GM23338 (cell line): ENCODE results near the gene PFN1. TPM values are rescaled to one million over a fixed set of nuclear protein-coding genes. Genes with fewer than 3 reads are reported as not detected.

Experiments used
- ATAC-seq: fragments of 200-7000 bp; cut with Tn5 transposase; 3 replicates; pipeline ENCODE4 v1.9.1; 2020
- DNase-seq: peaks from one replicate; pipeline ENCODE4 v3.0.0-alpha.2; 2015; ENCODE audit warnings: low spot score
- H2AFZ ChIP-seq: fragments of 200-600 bp; sonication (generic); 2 replicates; pipeline ENCODE4 v1.8.0; 2016; ENCODE audit warnings: antibody characterized with exemption, mild to moderate bottlenecking, moderate library complexity
- H3F3A ChIP-seq: fragments of 200-600 bp; sonication (generic); replicated peaks from 2 replicates; pipeline ENCODE4 v1.8.0; 2017; ENCODE audit warnings: antibody characterized with exemption, mixed run types, low read depth
- H3K27ac ChIP-seq: fragments of 200-600 bp; sonication (generic); 2 replicates; pipeline ENCODE4 v1.6.1; 2016; ENCODE audit warnings: low read depth
- H3K27me3 ChIP-seq: fragments of 200-600 bp; sonication (generic); 2 replicates; pipeline ENCODE4 v1.8.0; 2016; ENCODE audit warnings: mild to moderate bottlenecking, mixed run types, moderate library complexity; ENCODE audit not compliant: insufficient read depth
- H3K36me3 ChIP-seq: fragments of 200-600 bp; sonication (generic); 2 replicates; pipeline ENCODE4 v1.8.0; 2016; ENCODE audit warnings: mild to moderate bottlenecking; ENCODE audit not compliant: insufficient read depth
- H3K4me1 ChIP-seq: fragments of 200-600 bp; sonication (generic); 2 replicates; pipeline ENCODE4 v1.8.0; 2016; ENCODE audit warnings: mild to moderate bottlenecking, moderate library complexity; ENCODE audit not compliant: insufficient read depth
- H3K4me2 ChIP-seq: fragments of 200-600 bp; sonication (generic); 2 replicates; pipeline ENCODE4 v1.7.1; 2017; ENCODE audit warnings: mixed run types
- H3K4me3 ChIP-seq: fragments of 200-600 bp; sonication (generic); 2 replicates; pipeline ENCODE4 v1.6.1; 2016; ENCODE audit warnings: mixed run types
- H3K79me2 ChIP-seq: fragments of 200-600 bp; sonication (generic); replicated peaks from 2 replicates; pipeline ENCODE4 v1.8.0; 2017; ENCODE audit warnings: mild to moderate bottlenecking; ENCODE audit not compliant: insufficient read depth
- H3K9me2 ChIP-seq: fragments of 200-600 bp; sonication (generic); 2 replicates; pipeline ENCODE4 v1.8.0; 2017; ENCODE audit not compliant: insufficient read depth
- H4K20me1 ChIP-seq: fragments of 200-600 bp; sonication (generic); replicated peaks from 2 replicates; pipeline ENCODE4 v1.8.0; 2017; ENCODE audit warnings: mild to moderate bottlenecking; ENCODE audit not compliant: insufficient read depth
- H3K27ac Mint-ChIP-seq: 2 replicates; pipeline ENCODE4 v1.8.0; 2020; ENCODE audit warnings: inconsistent platforms, mild to moderate bottlenecking, moderate library complexity, mixed read lengths
- H3K27me3 Mint-ChIP-seq: 3 replicates; pipeline ENCODE4 v1.8.0; 2022; ENCODE audit warnings: low read depth, mild to moderate bottlenecking, moderate library complexity, mixed read lengths, inconsistent platforms; ENCODE audit not compliant: insufficient read depth, poor library complexity
- H3K36me3 Mint-ChIP-seq: 3 replicates; pipeline ENCODE4 v1.8.0; 2021; ENCODE audit warnings: low read depth, mild to moderate bottlenecking, inconsistent platforms, moderate library complexity, mixed read lengths
- H3K4me1 Mint-ChIP-seq: 3 replicates; pipeline ENCODE4 v1.8.0; 2020; ENCODE audit warnings: mild to moderate bottlenecking, inconsistent platforms, mixed read lengths
- H3K4me3 Mint-ChIP-seq: 3 replicates; pipeline ENCODE4 v1.8.0; 2021; ENCODE audit warnings: moderate library complexity, mild to moderate bottlenecking, inconsistent platforms, mixed read lengths
- H3K9me3 Mint-ChIP-seq: 3 replicates; pipeline ENCODE4 v1.8.0; 2020; ENCODE audit warnings: moderate library complexity, mild to moderate bottlenecking, inconsistent platforms, mixed read lengths
- CREB1 ChIP-seq: fragments of 250-450 bp; sonication (Bioruptor Pico); IDR thresholded peaks from 2 replicates; pipeline ENCODE4 v1.5.0; 2020; ENCODE audit warnings: low read depth, mild to moderate bottlenecking, moderate library complexity
- CTCF ChIP-seq, 2 experiments: fragments of 200-600 bp in 1 of 2; sonication (generic) in 1 of 2; conservative IDR thresholded peaks; 2 replicates each; pipeline versions ENCODE4 v1.5.1 to v1.6.1; 2016 to 2017; ENCODE audit warnings: antibody characterized with exemption in 2 of 2, low read depth in 2 of 2, mild to moderate bottlenecking in 2 of 2, moderate library complexity in 1 of 2
- ETS1 ChIP-seq: IDR thresholded peaks from 2 replicates; pipeline ENCODE4 v1.6.1; 2016; ENCODE audit warnings: antibody characterized with exemption
- EZH2 ChIP-seq: fragments of 200-600 bp; sonication (generic); IDR thresholded peaks from one replicate; pipeline ENCODE4 v1.8.0; 2017; ENCODE audit warnings: antibody characterized with exemption, mild to moderate bottlenecking, low read depth; ENCODE audit not compliant: unreplicated experiment
- JUNB ChIP-seq: IDR thresholded peaks from one replicate; pipeline ENCODE4 v1.6.1; 2016; ENCODE audit warnings: antibody characterized with exemption; ENCODE audit not compliant: unreplicated experiment
- NANOG ChIP-seq: IDR thresholded peaks from 2 replicates; pipeline ENCODE4 v1.6.1; 2016; ENCODE audit warnings: antibody characterized with exemption, borderline replicate concordance
- POLR2AphosphoS5 ChIP-seq: IDR thresholded peaks from 2 replicates; pipeline ENCODE4 v1.6.1; 2016; ENCODE audit warnings: antibody characterized with exemption, low read depth
- STAT1 ChIP-seq: IDR thresholded peaks from one replicate; pipeline ENCODE4 v1.6.1; 2016; ENCODE audit warnings: antibody characterized with exemption; ENCODE audit not compliant: unreplicated experiment
- polyA plus RNA-seq: library from polyadenylated mRNA; unstranded; fragments of >200 nt; fragmentation: Nextera tagmentation; extraction: Ambion mirVana; gene quantifications from 2 replicates; pipeline ENCODE4 v1.2.1, GENCODE V29; 2016
- total RNA-seq: library from RNA; depleted of rRNA; stranded (reverse); fragments of >200 nt; shearing (Covaris generic); gene quantifications from 2 replicates; pipeline ENCODE4 v1.2.3, GENCODE V29; 2014

The PFN1 gene
- total and polyA plus RNA-seq, 2 experiments from 2014 or later, result 2,002 to 3,709 TPM

GRCh38 chr17:4986951-4987766 is 38.8 kb upstream of the PFN1 start, which contains the start of gene CAMTA2:
CAMTA2 (minus strand) TSS chr17:4987675; CDS start chr17:4986222, 1,453 bp downstream.
- Histone ChIP-seq H2AFZ (peak within 1 kb of the TSS; percentile 97), H3K27ac (0 out of 2 replicates have a peak within 1 kb of the TSS, but pooled peaks have one; percentile 19)
- H3K27me3 Mint-ChIP-seq, result peaks cover 34% of the 10 kb centered on the region

GRCh38 chr17:4986403-4986802 is 38.1 kb upstream of the PFN1 start:
- ATAC-seq (no peak), DNase-seq (peak; percentile 18)
- Mint-ChIP-seq H3K4me1 (peaks cover 26% of the 10 kb centered on the region), H3K27me3 (peaks cover 34% of the 10 kb centered on the region), H3K27ac (no peak overlapping the region), H3K4me3 (peak overlapping the region; percentile 84), H3K9me3 (no peaks in the 10 kb centered on the region; the same call in 2 of the 3 replicates), H3K36me3 (peaks cover 7% of the 10 kb centered on the region; the same call in 2 of the 3 replicates)
- Histone ChIP-seq H3K36me3 (no peaks in the 10 kb centered on the region), H2AFZ (no peak overlapping the region), H3K27ac (no peak overlapping the region), H4K20me1 (no peaks in the 10 kb centered on the region), H3F3A (peaks cover 11% of the 10 kb centered on the region; the same call in 1 of the 2 replicates), H3K4me3 (peak overlapping the region; percentile 87), H3K9me2 (no peaks in the 10 kb centered on the region), H3K4me1 (peaks cover 15% of the 10 kb centered on the region), H3K79me2 (no peaks in the 10 kb centered on the region), H3K4me2 (peak overlapping the region; percentile 97), H3K27me3 (0 out of 2 replicates have a peak, but pooled peaks cover 8% of the 10 kb centered on the region)
- TF ChIP-seq JUNB, result no peak
- no peak for TF ChIP-seq STAT1
- TF ChIP-seq NANOG, result no peak

More at GRCh38 chr17:4986951-4987766, 38.8 kb upstream of the PFN1 start, which contains the start of gene CAMTA2:
- Histone ChIP-seq H3K36me3 (no peaks in the 10 kb centered on the region), H3K79me2 (no peaks in the 10 kb centered on the region), H3K4me1 (peaks cover 15% of the 10 kb centered on the region), H4K20me1 (no peaks in the 10 kb centered on the region), H3K27me3 (0 out of 2 replicates have a peak, but pooled peaks cover 8% of the 10 kb centered on the region), H3F3A (peaks cover 11% of the 10 kb centered on the region; the same call in 1 of the 2 replicates), H3K4me3 (peak within 1 kb of the TSS; percentile 87), H3K4me2 (peak within 1 kb of the TSS; percentile 97), H3K9me2 (no peaks in the 10 kb centered on the region)
- Mint-ChIP-seq H3K4me3 (peak within 1 kb of the TSS; percentile 84), H3K4me1 (peaks cover 26% of the 10 kb centered on the region), H3K36me3 (peaks cover 4% of the 10 kb centered on the region; the same call in 1 of the 3 replicates), H3K9me3 (no peaks in the 10 kb centered on the region; the same call in 2 of the 3 replicates), H3K27ac (no peak within 1 kb of the TSS)
- peak; percentile 91 for DNase-seq
- TF ChIP-seq EZH2, result no peak
- TF ChIP-seq ETS1, result peak; percentile 65
- TF ChIP-seq CREB1 (CRISPR knock-in tag), result peak; percentile 84
- peak; percentile 58 to 75 for TF ChIP-seq CTCF (conservative IDR thresholded peaks at IDR 0.05; ENCODE audit: low read depth in 2 of 2)
- TF ChIP-seq POLR2AphosphoS5, result peak; percentile 69
- ATAC-seq, result peak; percentile 83
